Caco-2 (cell line): ENCODE data around the gene MEX3A. TPM values are rescaled to one million over a fixed set of nuclear protein-coding genes. Genes with fewer than 3 reads are reported as not detected.
A peak's percentile ranks its signal among the peaks of the same experiment; 100 is the strongest.

Experiments used
- Bru-seq: library from RNA; stranded (reverse); fragments of 400-500 nt; gene quantifications from one replicate; lab custom pipeline; 2021; lab: Mats Ljungman, UMichigan
- BruChase-seq, 2 experiments: library from RNA; stranded (reverse); fragments of 400-500 nt; gene quantifications; one replicate each; lab custom pipeline; 2021; lab: Mats Ljungman, UMichigan
- BruUV-seq: library from RNA; stranded (reverse); fragments of 400-500 nt; replicated peaks from 2 replicates; lab custom pipeline; 2021; lab: Mats Ljungman, UMichigan
- CTCF ChIA-PET: fragments of 300-600 bp; sonication (Branson Sonifier 250); formaldehyde crosslinking; loops from one replicate; lab custom pipeline; 2022; ENCODE audit warnings: antibody characterized with exemption; lab: Charles Lee
- POLR2A ChIA-PET: fragments of 300-600 bp; sonication (Branson Sonifier 250); formaldehyde crosslinking; loops from one replicate; lab custom pipeline; 2022; ENCODE audit warnings: antibody characterized with exemption; lab: Charles Lee
- DNase-seq, 2 experiments: peaks; one replicate each; pipeline versions ENCODE4 v3.0.0 to v3.0.0-alpha.2; 2020 to 2022
- H3K27me3 ChIP-seq: replicated peaks from 2 replicates; pipeline ENCODE4 v1.6.0; 2011; ENCODE audit warnings: low read length; ENCODE audit not compliant: control insufficient read depth, insufficient read depth
- H3K36me3 ChIP-seq: 2 replicates; pipeline ENCODE4 v1.5.1; 2011; ENCODE audit warnings: low read length; ENCODE audit not compliant: control insufficient read depth, insufficient read depth
- H3K4me1 ChIP-seq: fragments of 250-450 bp; sonication (Bioruptor Pico); 2 replicates; pipeline ENCODE4 v1.5.1; 2020; ENCODE audit warnings: mild to moderate bottlenecking
- H3K4me3 ChIP-seq: 2 replicates; pipeline ENCODE4 v1.5.1; 2011; ENCODE audit warnings: low read depth, mild to moderate bottlenecking, control low read depth, low read length
- H3K9me3 ChIP-seq: fragments of 250-450 bp; sonication (Bioruptor Pico); 2 replicates; pipeline ENCODE4 v1.5.1; 2020; ENCODE audit warnings: mild to moderate bottlenecking, moderate library complexity
- H3K27ac Mint-ChIP-seq: one replicate; pipeline ENCODE4 v1.8.0; 2022; ENCODE audit warnings: mixed read lengths; ENCODE audit not compliant: unreplicated experiment
- H3K27me3 Mint-ChIP-seq: one replicate; pipeline ENCODE4 v1.8.0; 2022; ENCODE audit warnings: mixed read lengths; ENCODE audit not compliant: insufficient read depth, unreplicated experiment
- H3K36me3 Mint-ChIP-seq: one replicate; pipeline ENCODE4 v1.8.0; 2022; ENCODE audit warnings: mild to moderate bottlenecking, mixed read lengths; ENCODE audit not compliant: insufficient read depth, unreplicated experiment
- H3K4me1 Mint-ChIP-seq: one replicate; pipeline ENCODE4 v1.8.0; 2022; ENCODE audit warnings: low read depth, mixed read lengths; ENCODE audit not compliant: unreplicated experiment
- H3K4me3 Mint-ChIP-seq: one replicate; pipeline ENCODE4 v1.8.0; 2022; ENCODE audit warnings: mild to moderate bottlenecking, moderate library complexity, mixed read lengths; ENCODE audit not compliant: unreplicated experiment
- H3K9me3 Mint-ChIP-seq: one replicate; pipeline ENCODE4 v1.8.0; 2022; ENCODE audit warnings: mixed read lengths; ENCODE audit not compliant: unreplicated experiment
- CTCF ChIP-seq, 2 experiments: fragments of 200-600 bp in 1 of 2; IDR thresholded peaks; 1 replicate in 1 of 2; 2 replicates in 1 of 2; pipeline versions ENCODE4 v1.5.1 to v1.8.0; 2011 to 2022; ENCODE audit warnings: antibody characterized with exemption in 1 of 2, control low read depth in 1 of 2, inconsistent platforms in 1 of 2, low read depth in 1 of 2, low read length in 1 of 2, mild to moderate bottlenecking in 1 of 2, moderate library complexity in 1 of 2; ENCODE audit not compliant: insufficient read depth in 1 of 2, severe bottlenecking in 1 of 2, unreplicated experiment in 1 of 2
- intact Hi-C: fragments of 100-400 bp; cut with micrococcal nuclease; formaldehyde crosslinking; loops from one replicate; pipeline ENCODE4 v1.10.0; 2022; ENCODE audit not compliant: unreplicated experiment
- long read RNA-seq: library from polyadenylated mRNA; stranded (forward); transcript quantifications from one replicate; pipeline ENCODE4 v2.0.0, GENCODE V29; 2022
- total RNA-seq: library from RNA; stranded (reverse); gene quantifications from 2 replicates; pipeline ENCODE4 v1.2.3, GENCODE V29; 2022

Gene MEX3A
- 8.9 and 12.2 TPM in 2 replicates for total RNA-seq
- percentile 60 among the genes with signal in this experiment for Bru-seq, nascent RNA
- BruChase-seq, experiment 1, labeled RNA remaining after a 2-hour chase, result percentile 83 among the genes with signal in this experiment
- BruChase-seq, experiment 2, labeled RNA remaining after a 6-hour chase, result percentile 75 among the genes with signal in this experiment
- long read RNA-seq, full-length matches to known transcripts, result 2 of 6 reads
- long read RNA-seq, partial matches to known transcripts, result 0 of 6 reads
- long read RNA-seq, other reads (novel, unspliced or antisense), result 4 of 6 reads

- Mint-ChIP-seq H3K4me3 (peak within 1 kb of the TSS; percentile 88), H3K36me3 (peaks cover 8% of the 10 kb centered on the region), H3K27me3 (no peaks in the 10 kb centered on the region), H3K4me1 (peaks cover 31% of the 10 kb centered on the region), H3K27ac (peak within 1 kb of the TSS; percentile 71), H3K9me3 (no peaks in the 10 kb centered on the region)
- H3K36me3 ChIP-seq, result no peaks in the 10 kb centered on the region; the same call in 1 of the 2 replicates
- no peaks in the 10 kb centered on the region for H3K9me3 ChIP-seq
- ChIA-PET CTCF (interaction anchor here (0.6 to 1.3 kb wide), 5 partner anchors 14 to 143 kb away, joined by 3 to 4 read pairs (median 3); partner anchors contain the start of gene ARHGEF2), POLR2A (interaction anchor here (0.7 to 2.2 kb wide), 2 partner anchors 9 to 22 kb away, joined by 4 to 5 read pairs; partner anchors contain the start of gene RAB25)
- TF ChIP-seq CTCF (IDR thresholded peaks at IDR 0.05; ENCODE audit: insufficient read depth in 1 of 2, low read depth in 1 of 2, low read length in 1 of 2, severe bottlenecking in 1 of 2, unreplicated experiment in 1 of 2), result no peak
- peaks cover 33% of the 10 kb centered on the region for H3K4me1 ChIP-seq
- BruUV-seq, result no TSS peak
- peak; percentile 87 to 90 for DNase-seq
- intact Hi-C loops, result no loop called here
- H3K4me3 ChIP-seq, result peak within 1 kb of the TSS; percentile 83
- H3K27me3 ChIP-seq, result no peaks in the 10 kb centered on the region
These were observed at the start of gene MEX3A for GRCh38 chr1:156082309-156083091. TSS of gene MEX3A (minus strand) at chr1:156082465. CDS start at chr1:156081998, 467 bp downstream.

GRCh38 chr1:156130578-156130942 lies 48.3 kb upstream of the MEX3A start:
- no peak overlapping the region for H3K4me3 Mint-ChIP-seq

More at GRCh38 chr1:156130578-156130942, 48.3 kb upstream of the MEX3A start:
- Mint-ChIP-seq H3K36me3 (peaks cover 52% of the 10 kb centered on the region), H3K27ac (peak overlapping the region; percentile 92), H3K4me1 (peaks cover 30% of the 10 kb centered on the region), H3K9me3 (no peaks in the 10 kb centered on the region), H3K27me3 (no peaks in the 10 kb centered on the region)
- Histone ChIP-seq H3K36me3 (peaks cover 5% of the 10 kb centered on the region), H3K4me3 (no peak overlapping the region), H3K4me1 (peaks cover 42% of the 10 kb centered on the region), H3K9me3 (no peaks in the 10 kb centered on the region), H3K27me3 (no peaks in the 10 kb centered on the region)
- CTCF ChIA-PET, result interaction anchor here (1.0 to 5.1 kb wide), 11 partner anchors 13 to 95 kb away, joined by 3 to 115 read pairs (median 8); partner anchors contain the start of genes LMNA and SLC25A44
- no TSS peak for BruUV-seq
- intact Hi-C loops, result loop anchor here (1.0 kb wide), 5 partner anchors 30 to 192 kb away; no protein-coding TSS in a partner anchor
- no peak for DNase-seq
- POLR2A ChIA-PET, result interaction anchor here (0.8 to 2.4 kb wide), 5 partner anchors 15 to 83 kb away, joined by 4 to 16 read pairs (median 6); partner anchors contain the start of genes LMNA, PMF1 and RAB25
- no peak for TF ChIP-seq CTCF (IDR thresholded peaks at IDR 0.05; ENCODE audit: insufficient read depth in 1 of 2, low read depth in 1 of 2, low read length in 1 of 2, severe bottlenecking in 1 of 2, unreplicated experiment in 1 of 2)
